HCT116 (cell line): ENCODE results near the gene CPED1. TPM values are rescaled to one million over a fixed set of nuclear protein-coding genes. Genes with fewer than 3 reads are reported as not detected.

ENCODE experiments used
- ATAC-seq: fragments of 200-7000 bp; cut with Tn5 transposase; 2 replicates; pipeline ENCODE4 v1.9.1; 2020; ENCODE audit warnings: mild to moderate bottlenecking, moderate library complexity
- BruUV-seq: library from RNA; stranded (reverse); fragments of 400-500 nt; replicated peaks from 2 replicates; lab custom pipeline; 2021; lab: Mats Ljungman, UMichigan
- CTCF ChIA-PET: fragments of 300-600 bp; sonication (Branson Sonifier 250); formaldehyde crosslinking; loops from one replicate; lab custom pipeline; 2021; ENCODE audit warnings: antibody characterized with exemption; lab: Charles Lee
- POLR2A ChIA-PET: fragments of 300-600, 350-600 bp; sonication (Branson Sonifier 250); formaldehyde crosslinking; loops from one replicate; lab custom pipeline; 2021; ENCODE audit warnings: antibody characterized with exemption; lab: Charles Lee
- RAD21 ChIA-PET, 2 experiments: fragments of 300-600 bp; sonication (Branson Sonifier 250); formaldehyde crosslinking; loops; one replicate each; lab custom pipeline; 2023; ENCODE audit warnings: low total read pairs in 2 of 2; ENCODE audit not compliant: uncharacterized antibody in 2 of 2, unreplicated experiment in 2 of 2, low non-redundant PET in 1 of 2; lab: Charles Lee
- DNase-seq: peaks from one replicate; pipeline ENCODE4 v3.0.0-alpha.2; 2010; ENCODE audit warnings: low read depth, low spot score
- H2AFZ ChIP-seq: fragments of 200-600 bp; shearing (Covaris generic), sonication (generic); 2 replicates; pipeline ENCODE4 v1.6.1; 2017; ENCODE audit warnings: low read depth, mixed run types, mixed read lengths, antibody characterized with exemption, low read length; ENCODE audit not compliant: poor library complexity, severe bottlenecking
- H3K27ac ChIP-seq: 2 replicates; pipeline ENCODE4 v1.5.1; 2012; ENCODE audit warnings: low read depth, low read length
- H3K27me3 ChIP-seq: fragments of 200-600 bp; sonication (generic); 2 replicates; pipeline ENCODE4 v1.6.1; 2016; ENCODE audit warnings: mixed run types, low read length, mixed read lengths; ENCODE audit not compliant: insufficient read depth
- H3K36me3 ChIP-seq, 2 experiments: fragments of 200-500 bp in 1 of 2; fragments of 200-600 bp in 1 of 2; sonication (Bioruptor generic) in 1 of 2; sonication (generic) in 1 of 2; 2 replicates each; pipeline versions ENCODE4 v1.5.1 to v1.6.1; 2014 to 2016; ENCODE audit warnings: low read length in 2 of 2, inconsistent platforms in 1 of 2, mixed read lengths in 1 of 2, mixed run types in 1 of 2; ENCODE audit not compliant: insufficient read depth in 2 of 2, control insufficient read depth in 1 of 2
- H3K4me1 ChIP-seq, 2 experiments: fragments of 200-600 bp in 1 of 2; sonication (generic) in 1 of 2; 2 replicates each; pipeline versions ENCODE4 v1.5.1 to v1.6.1; 2012 to 2017; ENCODE audit warnings: low read length in 2 of 2, inconsistent platforms in 1 of 2, mild to moderate bottlenecking in 1 of 2, mixed read lengths in 1 of 2, mixed run types in 1 of 2, moderate library complexity in 1 of 2; ENCODE audit not compliant: insufficient read depth in 2 of 2, control insufficient read depth in 1 of 2
- H3K4me2 ChIP-seq: fragments of 200-600 bp; sonication (generic); 2 replicates; pipeline ENCODE4 v1.6.1; 2017; ENCODE audit warnings: mixed run types, low read length, mixed read lengths
- H3K4me3 ChIP-seq, 2 experiments: fragments of 200-600 bp in 1 of 2; sonication (generic) in 1 of 2; replicated peaks in 1 of 2; 2 replicates each; pipeline ENCODE4 v1.5.1; 2011 to 2016; ENCODE audit warnings: low read length in 2 of 2, control low read depth in 1 of 2, low read depth in 1 of 2, mild to moderate bottlenecking in 1 of 2, mixed read lengths in 1 of 2, mixed run types in 1 of 2
- H3K79me2 ChIP-seq: fragments of 200-600 bp; sonication (generic); 2 replicates; pipeline ENCODE4 v1.6.1; 2017; ENCODE audit warnings: mild to moderate bottlenecking, mixed run types, low read length, moderate library complexity, mixed read lengths; ENCODE audit not compliant: insufficient read depth
- H3K9ac ChIP-seq: fragments of 200-600 bp; sonication (generic); 2 replicates; pipeline ENCODE4 v1.6.1; 2016; ENCODE audit warnings: low read length, mixed read lengths
- H3K9me2 ChIP-seq: fragments of 200-600 bp; sonication (generic), shearing (Covaris generic); 2 replicates; pipeline ENCODE4 v1.6.1; 2017; ENCODE audit warnings: mixed run types, mild to moderate bottlenecking, moderate library complexity; ENCODE audit not compliant: insufficient read depth
- H3K9me3 ChIP-seq, 2 experiments: fragments of 200-500 bp in 1 of 2; fragments of 200-600 bp in 1 of 2; sonication (Bioruptor generic) in 1 of 2; sonication (generic) in 1 of 2; 2 replicates each; pipeline ENCODE4 v1.6.1; 2014 to 2017; ENCODE audit warnings: low read length in 2 of 2, mixed read lengths in 2 of 2, inconsistent platforms in 1 of 2, low read depth in 1 of 2, mild to moderate bottlenecking in 1 of 2, mixed run types in 1 of 2, moderate library complexity in 1 of 2; ENCODE audit not compliant: control insufficient read depth in 1 of 2, insufficient read depth in 1 of 2
- H4K20me1 ChIP-seq: fragments of 200-600 bp; sonication (generic), shearing (Covaris generic); 2 replicates; pipeline ENCODE4 v1.6.1; 2017; ENCODE audit warnings: mixed run types, mild to moderate bottlenecking, moderate library complexity; ENCODE audit not compliant: insufficient read depth
- CBX3 ChIP-seq: IDR thresholded peaks from 2 replicates; pipeline ENCODE4 v1.6.1; 2012; ENCODE audit warnings: low read depth
- EZH2 ChIP-seq: fragments of 200-600 bp; sonication (generic); IDR thresholded peaks from 2 replicates; pipeline ENCODE4 v1.6.1; 2017; ENCODE audit warnings: antibody characterized with exemption, mixed run types
- JUND ChIP-seq: IDR thresholded peaks from 2 replicates; pipeline ENCODE4 v1.6.1; 2012
- POLR2AphosphoS5 ChIP-seq: IDR thresholded peaks from 2 replicates; pipeline ENCODE4 v1.6.1; 2011; ENCODE audit warnings: mild to moderate bottlenecking, low read depth, low read length, moderate library complexity
- SIN3A ChIP-seq: IDR thresholded peaks from 2 replicates; pipeline ENCODE4 v1.6.1; 2012; ENCODE audit warnings: low read depth
- SP1 ChIP-seq: IDR thresholded peaks from 2 replicates; pipeline ENCODE4 v1.6.1; 2012; ENCODE audit warnings: low read depth
- ZFX ChIP-seq: fragments of 450-650 bp; IDR thresholded peaks from 2 replicates; pipeline ENCODE4 v1.6.1; 2017
- intact Hi-C: fragments of 100-400 bp; cut with micrococcal nuclease; formaldehyde crosslinking; loops from 2 replicates; pipeline ENCODE4 v1.10.0; 2022
- total RNA-seq: library from RNA; stranded (reverse); gene quantifications from one replicate; pipeline ENCODE4 v1.2.1, GENCODE V29; 2021; ENCODE audit not compliant: unreplicated experiment

The CPED1 gene
- total RNA-seq, 1 experiment from 2014 or later, result 1.2 TPM

- no peak overlapping the region for H3K4me2 ChIP-seq
- no peak overlapping the region for H3K27ac ChIP-seq
- H2AFZ ChIP-seq, result no peak overlapping the region
- DNase-seq, result no peak
- H3K36me3 ChIP-seq, result no peaks in the 10 kb centered on the region
- H3K4me1 ChIP-seq, result no peaks in the 10 kb centered on the region
- H3K9ac ChIP-seq, result no peak overlapping the region
- no peaks in the 10 kb centered on the region for H3K9me3 ChIP-seq
- ChIA-PET CTCF (no interaction called here), POLR2A (no interaction called here), RAD21 (no interaction called here)
- intact Hi-C loops, result no loop called here
- TF ChIP-seq SP1, result no peak
- TF ChIP-seq EZH2, result no peak
- TF ChIP-seq POLR2AphosphoS5, result no peak
- no peak for TF ChIP-seq ZFX
- TF ChIP-seq CBX3, result no peak
- no TSS peak for BruUV-seq
- H3K9me2 ChIP-seq, result no peaks in the 10 kb centered on the region
- no peaks in the 10 kb centered on the region for H3K79me2 ChIP-seq
- H3K4me3 ChIP-seq, result no peak overlapping the region
- H4K20me1 ChIP-seq, result no peaks in the 10 kb centered on the region
- no peaks in the 10 kb centered on the region for H3K27me3 ChIP-seq
- no peak for ATAC-seq
Observed at GRCh38 chr7:121053219-121053618, 64.7 kb downstream of the CPED1 start.

GRCh38 chr7:121054925-121055324 is 66.4 kb downstream of the CPED1 start:
- Histone ChIP-seq H3K4me3 (no peak overlapping the region), H3K4me1 (no peaks in the 10 kb centered on the region), H3K4me2 (no peak overlapping the region), H2AFZ (no peak overlapping the region), H3K36me3 (no peaks in the 10 kb centered on the region), H3K9me2 (no peaks in the 10 kb centered on the region), H3K27ac (no peak overlapping the region), H3K9me3 (no peaks in the 10 kb centered on the region), H3K27me3 (no peaks in the 10 kb centered on the region), H3K79me2 (no peaks in the 10 kb centered on the region), H4K20me1 (no peaks in the 10 kb centered on the region), H3K9ac (no peak overlapping the region)
- RAD21 ChIA-PET, result no interaction called here
- CTCF ChIA-PET, result no interaction called here
- no TSS peak for BruUV-seq
- TF ChIP-seq JUND (no peak), SIN3A (no peak)
- POLR2A ChIA-PET, result no interaction called here
- intact Hi-C loops, result no loop called here
- no peak for DNase-seq
- no peak for ATAC-seq
